GM23338 (cell line): Measurements from ENCODE around the gene LCOR. TPM values are rescaled to one million over a fixed set of nuclear protein-coding genes. Genes with fewer than 3 reads are reported as not detected.

Experiments
- ATAC-seq: fragments of 200-7000 bp; cut with Tn5 transposase; 3 replicates; pipeline ENCODE4 v1.9.1; 2020
- DNase-seq: peaks from one replicate; pipeline ENCODE4 v3.0.0-alpha.2; 2015; ENCODE audit warnings: low spot score
- H2AFZ ChIP-seq: fragments of 200-600 bp; sonication (generic); 2 replicates; pipeline ENCODE4 v1.8.0; 2016; ENCODE audit warnings: antibody characterized with exemption, mild to moderate bottlenecking, moderate library complexity
- H3F3A ChIP-seq: fragments of 200-600 bp; sonication (generic); replicated peaks from 2 replicates; pipeline ENCODE4 v1.8.0; 2017; ENCODE audit warnings: antibody characterized with exemption, mixed run types, low read depth
- H3K27ac ChIP-seq: fragments of 200-600 bp; sonication (generic); 2 replicates; pipeline ENCODE4 v1.6.1; 2016; ENCODE audit warnings: low read depth
- H3K27me3 ChIP-seq: fragments of 200-600 bp; sonication (generic); 2 replicates; pipeline ENCODE4 v1.8.0; 2016; ENCODE audit warnings: mild to moderate bottlenecking, mixed run types, moderate library complexity; ENCODE audit not compliant: insufficient read depth
- H3K36me3 ChIP-seq: fragments of 200-600 bp; sonication (generic); 2 replicates; pipeline ENCODE4 v1.8.0; 2016; ENCODE audit warnings: mild to moderate bottlenecking; ENCODE audit not compliant: insufficient read depth
- H3K4me1 ChIP-seq: fragments of 200-600 bp; sonication (generic); 2 replicates; pipeline ENCODE4 v1.8.0; 2016; ENCODE audit warnings: mild to moderate bottlenecking, moderate library complexity; ENCODE audit not compliant: insufficient read depth
- H3K4me2 ChIP-seq: fragments of 200-600 bp; sonication (generic); 2 replicates; pipeline ENCODE4 v1.7.1; 2017; ENCODE audit warnings: mixed run types
- H3K4me3 ChIP-seq: fragments of 200-600 bp; sonication (generic); 2 replicates; pipeline ENCODE4 v1.6.1; 2016; ENCODE audit warnings: mixed run types
- H3K79me2 ChIP-seq: fragments of 200-600 bp; sonication (generic); replicated peaks from 2 replicates; pipeline ENCODE4 v1.8.0; 2017; ENCODE audit warnings: mild to moderate bottlenecking; ENCODE audit not compliant: insufficient read depth
- H3K9me2 ChIP-seq: fragments of 200-600 bp; sonication (generic); 2 replicates; pipeline ENCODE4 v1.8.0; 2017; ENCODE audit not compliant: insufficient read depth
- H4K20me1 ChIP-seq: fragments of 200-600 bp; sonication (generic); replicated peaks from 2 replicates; pipeline ENCODE4 v1.8.0; 2017; ENCODE audit warnings: mild to moderate bottlenecking; ENCODE audit not compliant: insufficient read depth
- H3K27ac Mint-ChIP-seq: 2 replicates; pipeline ENCODE4 v1.8.0; 2020; ENCODE audit warnings: inconsistent platforms, mild to moderate bottlenecking, moderate library complexity, mixed read lengths
- H3K27me3 Mint-ChIP-seq: 3 replicates; pipeline ENCODE4 v1.8.0; 2022; ENCODE audit warnings: low read depth, mild to moderate bottlenecking, moderate library complexity, mixed read lengths, inconsistent platforms; ENCODE audit not compliant: insufficient read depth, poor library complexity
- H3K36me3 Mint-ChIP-seq: 3 replicates; pipeline ENCODE4 v1.8.0; 2021; ENCODE audit warnings: low read depth, mild to moderate bottlenecking, inconsistent platforms, moderate library complexity, mixed read lengths
- H3K4me1 Mint-ChIP-seq: 3 replicates; pipeline ENCODE4 v1.8.0; 2020; ENCODE audit warnings: mild to moderate bottlenecking, inconsistent platforms, mixed read lengths
- H3K4me3 Mint-ChIP-seq: 3 replicates; pipeline ENCODE4 v1.8.0; 2021; ENCODE audit warnings: moderate library complexity, mild to moderate bottlenecking, inconsistent platforms, mixed read lengths
- H3K9me3 Mint-ChIP-seq: 3 replicates; pipeline ENCODE4 v1.8.0; 2020; ENCODE audit warnings: moderate library complexity, mild to moderate bottlenecking, inconsistent platforms, mixed read lengths
- CREB1 ChIP-seq: fragments of 250-450 bp; sonication (Bioruptor Pico); IDR thresholded peaks from 2 replicates; pipeline ENCODE4 v1.5.0; 2020; ENCODE audit warnings: low read depth, mild to moderate bottlenecking, moderate library complexity
- CTCF ChIP-seq, 2 experiments: fragments of 200-600 bp in 1 of 2; sonication (generic) in 1 of 2; conservative IDR thresholded peaks; 2 replicates each; pipeline versions ENCODE4 v1.5.1 to v1.6.1; 2016 to 2017; ENCODE audit warnings: antibody characterized with exemption in 2 of 2, low read depth in 2 of 2, mild to moderate bottlenecking in 2 of 2, moderate library complexity in 1 of 2
- EZH2 ChIP-seq: fragments of 200-600 bp; sonication (generic); IDR thresholded peaks from one replicate; pipeline ENCODE4 v1.8.0; 2017; ENCODE audit warnings: antibody characterized with exemption, mild to moderate bottlenecking, low read depth; ENCODE audit not compliant: unreplicated experiment
- EZH2phosphoT487 ChIP-seq: fragments of 200-600 bp; sonication (generic); IDR thresholded peaks from one replicate; pipeline ENCODE4 v1.8.1; 2018; ENCODE audit warnings: antibody characterized with exemption; ENCODE audit not compliant: unreplicated experiment
- JUNB ChIP-seq: IDR thresholded peaks from one replicate; pipeline ENCODE4 v1.6.1; 2016; ENCODE audit warnings: antibody characterized with exemption; ENCODE audit not compliant: unreplicated experiment
- NANOG ChIP-seq: IDR thresholded peaks from 2 replicates; pipeline ENCODE4 v1.6.1; 2016; ENCODE audit warnings: antibody characterized with exemption, borderline replicate concordance
- POLR2AphosphoS5 ChIP-seq: IDR thresholded peaks from 2 replicates; pipeline ENCODE4 v1.6.1; 2016; ENCODE audit warnings: antibody characterized with exemption, low read depth
- REST ChIP-seq: IDR thresholded peaks from one replicate; pipeline ENCODE4 v1.6.1; 2018; ENCODE audit warnings: antibody characterized with exemption; ENCODE audit not compliant: unreplicated experiment
- STAT1 ChIP-seq: IDR thresholded peaks from one replicate; pipeline ENCODE4 v1.6.1; 2016; ENCODE audit warnings: antibody characterized with exemption; ENCODE audit not compliant: unreplicated experiment
- ZNF114 ChIP-seq: fragments of 250-450 bp; sonication (Bioruptor Pico); IDR thresholded peaks from 2 replicates; pipeline ENCODE4 v1.5.0; 2020; ENCODE audit warnings: mild to moderate bottlenecking, moderate library complexity
- ZNF331 ChIP-seq: fragments of 250-450 bp; sonication (Bioruptor Pico); IDR thresholded peaks from 2 replicates; pipeline ENCODE4 v1.5.0; 2020; ENCODE audit warnings: low read depth, mild to moderate bottlenecking, moderate library complexity
- polyA plus RNA-seq: library from polyadenylated mRNA; unstranded; fragments of >200 nt; fragmentation: Nextera tagmentation; extraction: Ambion mirVana; gene quantifications from 2 replicates; pipeline ENCODE4 v1.2.1, GENCODE V29; 2016
- total RNA-seq: library from RNA; depleted of rRNA; stranded (reverse); fragments of >200 nt; shearing (Covaris generic); gene quantifications from 2 replicates; pipeline ENCODE4 v1.2.3, GENCODE V29; 2014
- TF ChIP-seq, protein P1 (sequence below): IDR thresholded peaks from 2 replicates; pipeline ENCODE4 v1.6.1; 2016; ENCODE audit warnings: antibody characterized with exemption
- TF ChIP-seq, protein P2 (sequence below): fragments of 250-450 bp; sonication (Bioruptor Pico); IDR thresholded peaks from 2 replicates; pipeline ENCODE4 v1.5.0; 2020; ENCODE audit warnings: mild to moderate bottlenecking, moderate library complexity

The LCOR gene
- total and polyA plus RNA-seq, 2 experiments from 2014 or later = 6.9 to 14.9 TPM

GRCh38 chr10:96958071-96958470 is 126.0 kb downstream of the LCOR start:
- DNase-seq (no peak), ATAC-seq (no peak)
- TF ChIP-seq EZH2phosphoT487 (no peak), REST (no peak), EZH2 (no peak), STAT1 (no peak), CREB1 (CRISPR knock-in tag) (no peak), ZNF114 (CRISPR knock-in tag) (no peak), NANOG (no peak), POLR2AphosphoS5 (no peak), CTCF (conservative IDR thresholded peaks at IDR 0.05; ENCODE audit: low read depth in 2 of 2) (no peak), JUNB (no peak), ZNF331 (CRISPR knock-in tag) (no peak)
- TF ChIP-seq, protein P1, sequence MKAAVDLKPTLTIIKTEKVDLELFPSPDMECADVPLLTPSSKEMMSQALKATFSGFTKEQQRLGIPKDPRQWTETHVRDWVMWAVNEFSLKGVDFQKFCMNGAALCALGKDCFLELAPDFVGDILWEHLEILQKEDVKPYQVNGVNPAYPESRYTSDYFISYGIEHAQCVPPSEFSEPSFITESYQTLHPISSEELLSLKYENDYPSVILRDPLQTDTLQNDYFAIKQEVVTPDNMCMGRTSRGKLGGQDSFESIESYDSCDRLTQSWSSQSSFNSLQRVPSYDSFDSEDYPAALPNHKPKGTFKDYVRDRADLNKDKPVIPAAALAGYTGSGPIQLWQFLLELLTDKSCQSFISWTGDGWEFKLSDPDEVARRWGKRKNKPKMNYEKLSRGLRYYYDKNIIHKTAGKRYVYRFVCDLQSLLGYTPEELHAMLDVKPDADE = no peak
- TF ChIP-seq, protein P2, sequence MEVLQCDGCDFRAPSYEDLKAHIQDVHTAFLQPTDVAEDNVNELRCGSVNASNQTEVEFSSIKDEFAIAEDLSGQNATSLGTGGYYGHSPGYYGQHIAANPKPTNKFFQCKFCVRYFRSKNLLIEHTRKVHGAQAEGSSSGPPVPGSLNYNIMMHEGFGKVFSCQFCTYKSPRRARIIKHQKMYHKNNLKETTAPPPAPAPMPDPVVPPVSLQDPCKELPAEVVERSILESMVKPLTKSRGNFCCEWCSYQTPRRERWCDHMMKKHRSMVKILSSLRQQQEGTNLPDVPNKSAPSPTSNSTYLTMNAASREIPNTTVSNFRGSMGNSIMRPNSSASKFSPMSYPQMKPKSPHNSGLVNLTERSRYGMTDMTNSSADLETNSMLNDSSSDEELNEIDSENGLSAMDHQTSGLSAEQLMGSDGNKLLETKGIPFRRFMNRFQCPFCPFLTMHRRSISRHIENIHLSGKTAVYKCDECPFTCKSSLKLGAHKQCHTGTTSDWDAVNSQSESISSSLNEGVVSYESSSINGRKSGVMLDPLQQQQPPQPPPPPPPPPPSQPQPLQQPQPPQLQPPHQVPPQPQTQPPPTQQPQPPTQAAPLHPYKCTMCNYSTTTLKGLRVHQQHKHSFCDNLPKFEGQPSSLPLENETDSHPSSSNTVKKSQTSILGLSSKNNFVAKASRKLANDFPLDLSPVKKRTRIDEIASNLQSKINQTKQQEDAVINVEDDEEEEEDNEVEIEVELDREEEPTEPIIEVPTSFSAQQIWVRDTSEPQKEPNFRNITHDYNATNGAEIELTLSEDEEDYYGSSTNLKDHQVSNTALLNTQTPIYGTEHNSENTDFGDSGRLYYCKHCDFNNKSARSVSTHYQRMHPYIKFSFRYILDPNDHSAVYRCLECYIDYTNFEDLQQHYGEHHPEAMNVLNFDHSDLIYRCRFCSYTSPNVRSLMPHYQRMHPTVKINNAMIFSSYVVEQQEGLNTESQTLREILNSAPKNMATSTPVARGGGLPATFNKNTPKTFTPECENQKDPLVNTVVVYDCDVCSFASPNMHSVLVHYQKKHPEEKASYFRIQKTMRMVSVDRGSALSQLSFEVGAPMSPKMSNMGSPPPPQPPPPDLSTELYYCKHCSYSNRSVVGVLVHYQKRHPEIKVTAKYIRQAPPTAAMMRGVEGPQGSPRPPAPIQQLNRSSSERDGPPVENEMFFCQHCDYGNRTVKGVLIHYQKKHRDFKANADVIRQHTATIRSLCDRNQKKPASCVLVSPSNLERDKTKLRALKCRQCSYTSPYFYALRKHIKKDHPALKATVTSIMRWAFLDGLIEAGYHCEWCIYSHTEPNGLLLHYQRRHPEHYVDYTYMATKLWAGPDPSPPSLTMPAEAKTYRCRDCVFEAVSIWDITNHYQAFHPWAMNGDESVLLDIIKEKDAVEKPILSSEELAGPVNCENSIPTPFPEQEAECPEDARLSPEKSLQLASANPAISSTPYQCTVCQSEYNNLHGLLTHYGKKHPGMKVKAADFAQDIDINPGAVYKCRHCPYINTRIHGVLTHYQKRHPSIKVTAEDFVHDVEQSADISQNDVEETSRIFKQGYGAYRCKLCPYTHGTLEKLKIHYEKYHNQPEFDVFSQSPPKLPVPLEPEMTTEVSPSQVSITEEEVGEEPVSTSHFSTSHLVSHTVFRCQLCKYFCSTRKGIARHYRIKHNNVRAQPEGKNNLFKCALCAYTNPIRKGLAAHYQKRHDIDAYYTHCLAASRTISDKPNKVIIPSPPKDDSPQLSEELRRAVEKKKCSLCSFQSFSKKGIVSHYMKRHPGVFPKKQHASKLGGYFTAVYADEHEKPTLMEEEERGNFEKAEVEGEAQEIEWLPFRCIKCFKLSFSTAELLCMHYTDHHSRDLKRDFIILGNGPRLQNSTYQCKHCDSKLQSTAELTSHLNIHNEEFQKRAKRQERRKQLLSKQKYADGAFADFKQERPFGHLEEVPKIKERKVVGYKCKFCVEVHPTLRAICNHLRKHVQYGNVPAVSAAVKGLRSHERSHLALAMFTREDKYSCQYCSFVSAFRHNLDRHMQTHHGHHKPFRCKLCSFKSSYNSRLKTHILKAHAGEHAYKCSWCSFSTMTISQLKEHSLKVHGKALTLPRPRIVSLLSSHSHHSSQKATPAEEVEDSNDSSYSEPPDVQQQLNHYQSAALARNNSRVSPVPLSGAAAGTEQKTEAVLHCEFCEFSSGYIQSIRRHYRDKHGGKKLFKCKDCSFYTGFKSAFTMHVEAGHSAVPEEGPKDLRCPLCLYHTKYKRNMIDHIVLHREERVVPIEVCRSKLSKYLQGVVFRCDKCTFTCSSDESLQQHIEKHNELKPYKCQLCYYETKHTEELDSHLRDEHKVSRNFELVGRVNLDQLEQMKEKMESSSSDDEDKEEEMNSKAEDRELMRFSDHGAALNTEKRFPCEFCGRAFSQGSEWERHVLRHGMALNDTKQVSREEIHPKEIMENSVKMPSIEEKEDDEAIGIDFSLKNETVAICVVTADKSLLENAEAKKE = no peak
- Histone ChIP-seq H3K4me1 (no peaks in the 10 kb centered on the region), H3K4me2 (no peak overlapping the region), H3F3A (no peaks in the 10 kb centered on the region), H2AFZ (no peak overlapping the region), H3K27ac (no peak overlapping the region), H3K36me3 (no peaks in the 10 kb centered on the region), H3K9me2 (no peaks in the 10 kb centered on the region), H3K27me3 (no peaks in the 10 kb centered on the region), H3K4me3 (no peak overlapping the region), H4K20me1 (no peaks in the 10 kb centered on the region; the same call in 1 of the 2 replicates), H3K79me2 (no peaks in the 10 kb centered on the region)
- no peak overlapping the region for H3K27ac Mint-ChIP-seq
- H3K4me3 Mint-ChIP-seq = no peak overlapping the region
- H3K4me1 Mint-ChIP-seq = peaks cover 4% of the 10 kb centered on the region; the same call in 1 of the 3 replicates
- no peaks in the 10 kb centered on the region for H3K27me3 Mint-ChIP-seq
- no peaks in the 10 kb centered on the region for H3K9me3 Mint-ChIP-seq
- peaks cover 16% of the 10 kb centered on the region; the same call in 2 of the 3 replicates for H3K36me3 Mint-ChIP-seq
